RWPE2 (cell line): Measurements from ENCODE around the gene CACNA2D1.

Source experiments
- ATAC-seq: fragments of 200-7000 bp; cut with Tn5 transposase; 3 replicates; pipeline ENCODE4 v1.9.1; 2021; ENCODE audit warnings: low read depth
- DNase-seq: peaks from one replicate; pipeline ENCODE4 v3.0.0-alpha.2; 2020; ENCODE audit warnings: low spot score
- H3K27ac ChIP-seq: fragments of 450-650 bp; 2 replicates; pipeline ENCODE4 v1.5.1; 2017; ENCODE audit warnings: mild to moderate bottlenecking; ENCODE audit not compliant: poor library complexity, severe bottlenecking
- H3K27me3 ChIP-seq: fragments of 250-450 bp; sonication (Bioruptor Pico); 2 replicates; pipeline ENCODE4 v1.5.1; 2021; ENCODE audit warnings: mild to moderate bottlenecking, moderate library complexity; ENCODE audit not compliant: insufficient read depth, poor library complexity, severe bottlenecking
- H3K36me3 ChIP-seq: fragments of 250-450 bp; sonication (Bioruptor Pico); 2 replicates; pipeline ENCODE4 v1.5.1; 2020; ENCODE audit warnings: low read depth, mild to moderate bottlenecking, moderate library complexity
- H3K4me1 ChIP-seq: fragments of 250-450 bp; sonication (Bioruptor Pico); 2 replicates; pipeline ENCODE4 v1.5.1; 2021; ENCODE audit warnings: mild to moderate bottlenecking, moderate library complexity; ENCODE audit not compliant: insufficient read depth, poor library complexity, severe bottlenecking
- H3K4me3 ChIP-seq: fragments of 250-450 bp; sonication (Bioruptor Pico); 2 replicates; pipeline ENCODE4 v1.5.1; 2021; ENCODE audit warnings: mild to moderate bottlenecking, moderate library complexity; ENCODE audit not compliant: severe bottlenecking
- H3K9me3 ChIP-seq: fragments of 250-450 bp; sonication (Bioruptor Pico); 2 replicates; pipeline ENCODE4 v1.5.1; 2021; ENCODE audit warnings: mild to moderate bottlenecking, moderate library complexity; ENCODE audit not compliant: severe bottlenecking
- CTCF ChIP-seq: fragments of 450-650 bp; IDR thresholded peaks from one replicate; pipeline ENCODE4 v1.5.1; 2017; ENCODE audit warnings: mild to moderate bottlenecking, moderate library complexity; ENCODE audit not compliant: poor library complexity, severe bottlenecking

The CACNA2D1 gene

DNA sequence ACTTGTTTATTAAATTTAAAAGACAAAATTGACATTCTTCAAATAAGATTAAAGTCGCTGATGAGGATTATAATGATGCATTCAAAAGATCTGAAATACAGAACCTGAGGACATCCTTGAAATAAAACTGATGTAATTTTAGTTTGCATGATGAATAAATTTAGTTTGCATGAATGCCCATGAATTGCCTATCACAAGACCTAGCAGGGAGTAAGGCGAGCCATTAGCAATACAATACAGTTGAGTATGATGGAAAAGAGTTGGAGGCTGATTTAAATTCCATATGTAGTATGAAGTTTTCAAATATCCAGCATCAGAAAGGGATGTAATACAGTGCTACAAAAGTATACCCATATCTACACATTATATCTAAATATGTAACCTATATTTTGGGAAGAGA is 321.3 kb downstream of the CACNA2D1 start:
- Histone ChIP-seq H3K9me3 (no peaks in the 10 kb centered on the region), H3K4me3 (no peak overlapping the region), H3K4me1 (no peaks in the 10 kb centered on the region), H3K27ac (no peak overlapping the region), H3K27me3 (no peaks in the 10 kb centered on the region), H3K36me3 (no peaks in the 10 kb centered on the region)
- DNase-seq, result no peak
- ATAC-seq, result no peak
- no peak for TF ChIP-seq CTCF

DNA sequence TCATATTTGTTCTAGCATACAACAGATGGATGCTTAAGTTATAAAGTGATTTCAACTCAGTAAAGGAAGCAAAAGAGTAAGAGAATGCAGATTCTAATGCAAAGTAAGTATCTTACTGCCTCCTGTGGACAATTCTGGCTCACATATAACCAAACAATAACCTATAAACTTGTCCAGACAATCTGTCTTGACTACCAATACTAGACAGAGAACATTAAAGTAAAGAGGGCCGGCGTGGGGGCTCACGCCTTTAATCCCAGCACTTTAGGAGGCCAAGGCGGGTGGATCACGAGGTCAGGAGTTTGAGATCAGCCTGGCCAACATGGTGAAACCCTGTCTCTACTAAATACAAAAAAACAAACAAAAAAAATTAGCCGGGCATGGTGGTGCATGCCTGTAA is 329.3 kb downstream of the CACNA2D1 start:
- ATAC-seq, result no peak
- no peak overlapping the region for H3K4me3 ChIP-seq
- no peak overlapping the region for H3K27ac ChIP-seq
- no peaks in the 10 kb centered on the region for H3K36me3 ChIP-seq
- no peak for TF ChIP-seq CTCF
- H3K9me3 ChIP-seq, result no peaks in the 10 kb centered on the region
- H3K4me1 ChIP-seq, result no peaks in the 10 kb centered on the region
- DNase-seq, result no peak
- H3K27me3 ChIP-seq, result no peaks in the 10 kb centered on the region

- H3K4me3 ChIP-seq, result no peak overlapping the region
- DNase-seq, result no peak
Observed at GRCh38 chr7:82110146-82110840, 333.3 kb downstream of the CACNA2D1 start.

GRCh38 chr7:82109288-82109687 is 334.3 kb downstream of the CACNA2D1 start:
- no peak for DNase-seq
- Histone ChIP-seq H3K9me3 (no peaks in the 10 kb centered on the region), H3K4me3 (no peak overlapping the region), H3K27ac (no peak overlapping the region), H3K4me1 (no peaks in the 10 kb centered on the region), H3K36me3 (no peaks in the 10 kb centered on the region), H3K27me3 (no peaks in the 10 kb centered on the region)
- ATAC-seq, result peak; percentile 67; the same call in 1 of the 3 replicates
- TF ChIP-seq CTCF, result no peak

More at GRCh38 chr7:82110146-82110840, 333.3 kb downstream of the CACNA2D1 start:
- H3K4me1 ChIP-seq, result no peaks in the 10 kb centered on the region
- no peaks in the 10 kb centered on the region for H3K27me3 ChIP-seq
- no peak for TF ChIP-seq CTCF
- no peak for ATAC-seq
- H3K36me3 ChIP-seq, result no peaks in the 10 kb centered on the region
- no peak overlapping the region for H3K27ac ChIP-seq
- no peaks in the 10 kb centered on the region for H3K9me3 ChIP-seq

- H3K27ac ChIP-seq, result no peak overlapping the region
- H3K9me3 ChIP-seq, result no peaks in the 10 kb centered on the region
- DNase-seq, result no peak
- H3K4me1 ChIP-seq, result no peaks in the 10 kb centered on the region
- H3K4me3 ChIP-seq, result no peak overlapping the region
- no peak for TF ChIP-seq CTCF
- no peaks in the 10 kb centered on the region for H3K27me3 ChIP-seq
- no peaks in the 10 kb centered on the region for H3K36me3 ChIP-seq
- no peak for ATAC-seq
Observed at GRCh38 chr7:82106201-82106600, 337.4 kb downstream of the CACNA2D1 start.
